Measurements from ENCODE around the gene KDM4B. TPM values are rescaled to one million over a fixed set of nuclear protein-coding genes. Genes with fewer than 3 reads are reported as not detected.

Gene KDM4B
- total RNA-seq, 2 donors from 2014 or later, result 27.8 to 38.5 TPM

GRCh38 chr19:4957981-4958380 is 10.9 kb upstream of the KDM4B start:
- no peaks in the 10 kb centered on the region for H3K9me3 Mint-ChIP-seq
- H3K9me3 ChIP-seq (ENCODE audit: control insufficient read depth, low read length), result no peaks in the 10 kb centered on the region
- H3K4me3 ChIP-seq (ENCODE audit: low read length), result no peak overlapping the region
- H3K4me1 Mint-ChIP-seq, result no peaks in the 10 kb centered on the region
- H3K27me3 ChIP-seq (ENCODE audit: control insufficient read depth, insufficient read depth, low read length, poor library complexity, severe bottlenecking), result no peaks in the 10 kb centered on the region
- TF ChIP-seq CTCF (conservative IDR thresholded peaks at IDR 0.05), result no peak
- no peaks in the 10 kb centered on the region for H3K27me3 Mint-ChIP-seq (ENCODE audit: insufficient read depth)
- no peaks in the 10 kb centered on the region for H3K4me1 ChIP-seq (ENCODE audit: control insufficient read depth, insufficient read depth, low read length)
- H3K27ac ChIP-seq (ENCODE audit: low read depth, low read length), result no peak overlapping the region
- no peak overlapping the region for H3K9ac ChIP-seq (ENCODE audit: extremely low read depth, low read length, poor library complexity, severe bottlenecking)
- H3K27ac Mint-ChIP-seq, result no peak overlapping the region
- H3K36me3 Mint-ChIP-seq (ENCODE audit: low read depth), result peaks cover 59% of the 10 kb centered on the region
- H3K4me3 Mint-ChIP-seq, result no peak overlapping the region
- WGBS, 2 experiments (ENCODE audit: insufficient coverage in 1 of 2, insufficient read length in 1 of 2), result 93 to 98% methylated on average over 5 to 8 of the region's 8 CpGs
- no peak for DNase-seq
- peaks cover 36% of the 10 kb centered on the region for H3K36me3 ChIP-seq (ENCODE audit: control insufficient read depth, insufficient read depth, low read length)

- H3K9me3 Mint-ChIP-seq, result peaks cover 4% of the 10 kb centered on the region
- H3K27ac ChIP-seq (ENCODE audit: low read depth, low read length), result no peak overlapping the region
- H3K36me3 Mint-ChIP-seq (ENCODE audit: low read depth), result peaks cover 44% of the 10 kb centered on the region
- no peak overlapping the region for H3K9ac ChIP-seq (ENCODE audit: extremely low read depth, low read length, poor library complexity, severe bottlenecking)
- 97 to 98% methylated on average over 7 of the region's 7 CpGs for WGBS, 2 experiments (ENCODE audit: insufficient coverage in 1 of 2, insufficient read length in 1 of 2)
- no peaks in the 10 kb centered on the region for H3K4me1 Mint-ChIP-seq
- no peaks in the 10 kb centered on the region for H3K27me3 Mint-ChIP-seq (ENCODE audit: insufficient read depth)
- no peak for TF ChIP-seq CTCF (conservative IDR thresholded peaks at IDR 0.05)
- DNase-seq, result no peak
- no peak overlapping the region for H3K4me3 ChIP-seq (ENCODE audit: low read length)
- H3K27me3 ChIP-seq (ENCODE audit: control insufficient read depth, insufficient read depth, low read length, poor library complexity, severe bottlenecking), result no peaks in the 10 kb centered on the region
- H3K4me3 Mint-ChIP-seq, result no peak overlapping the region
- H3K4me1 ChIP-seq (ENCODE audit: control insufficient read depth, insufficient read depth, low read length), result no peaks in the 10 kb centered on the region
- peaks cover 27% of the 10 kb centered on the region for H3K36me3 ChIP-seq (ENCODE audit: control insufficient read depth, insufficient read depth, low read length)
- no peak overlapping the region for H3K27ac Mint-ChIP-seq
- H3K9me3 ChIP-seq (ENCODE audit: control insufficient read depth, low read length), result no peaks in the 10 kb centered on the region
Measured at GRCh38 chr19:4962085-4962619, 6.8 kb upstream of the KDM4B start.

GRCh38 chr19:4965061-4965460 is 3.9 kb upstream of the KDM4B start:
- H3K4me3 ChIP-seq (ENCODE audit: low read length), result no peak overlapping the region
- no peaks in the 10 kb centered on the region for H3K27me3 ChIP-seq (ENCODE audit: control insufficient read depth, insufficient read depth, low read length, poor library complexity, severe bottlenecking)
- no peaks in the 10 kb centered on the region for H3K4me1 ChIP-seq (ENCODE audit: control insufficient read depth, insufficient read depth, low read length)
- Mint-ChIP-seq H3K27ac (no peak overlapping the region), H3K36me3 (ENCODE audit: low read depth) (peaks cover 34% of the 10 kb centered on the region), H3K4me1 (peaks cover 6% of the 10 kb centered on the region), H3K4me3 (no peak overlapping the region), H3K9me3 (peaks cover 4% of the 10 kb centered on the region), H3K27me3 (ENCODE audit: insufficient read depth) (no peaks in the 10 kb centered on the region)
- 91 to 94% methylated on average over 5 to 6 of the region's 6 CpGs for WGBS, 2 experiments (ENCODE audit: insufficient coverage in 1 of 2, insufficient read length in 1 of 2)
- no peak overlapping the region for H3K9ac ChIP-seq (ENCODE audit: extremely low read depth, low read length, poor library complexity, severe bottlenecking)
- H3K9me3 ChIP-seq (ENCODE audit: control insufficient read depth, low read length), result no peaks in the 10 kb centered on the region
- peaks cover 17% of the 10 kb centered on the region for H3K36me3 ChIP-seq (ENCODE audit: control insufficient read depth, insufficient read depth, low read length)
- no peak for DNase-seq
- TF ChIP-seq CTCF (conservative IDR thresholded peaks at IDR 0.05), result no peak
- H3K27ac ChIP-seq (ENCODE audit: low read depth, low read length), result no peak overlapping the region
